ENCODE results near the gene ATP6V1C2.

ATP6V1C2 gene

GRCh38 chr2:10721396-10722251, at the start of gene ATP6V1C2:
Gene ATP6V1C2 (plus strand): TSS chr2:10721630. CDS start chr2:10722850, 1,220 bp downstream.
- DNase-seq: no peak

- DNase-seq: peak in 1 of 2 experiments; percentile 16
Observed at GRCh38 chr2:10675131-10675530, 46.3 kb upstream of the ATP6V1C2 start.

- peak in 1 of 2 experiments; percentile 14 for DNase-seq
Observed at GRCh38 chr2:10678225-10678624, 43.2 kb upstream of the ATP6V1C2 start.

- no peak for DNase-seq
Observed at GRCh38 chr2:10680214-10680613, 41.2 kb upstream of the ATP6V1C2 start.

- no peak for DNase-seq
Observed at GRCh38 chr2:10680957-10681356, 40.5 kb upstream of the ATP6V1C2 start.

GRCh38 chr2:10686176-10686730, 35.2 kb upstream of the ATP6V1C2 start:
- DNase-seq: no peak

- no peak for DNase-seq
Observed at GRCh38 chr2:10688921-10689807, 32.3 kb upstream of the ATP6V1C2 start.

GRCh38 chr2:10691521-10691920, 29.9 kb upstream of the ATP6V1C2 start:
- DNase-seq: no peak

- no peak for DNase-seq
Observed at GRCh38 chr2:10700078-10700803, 21.2 kb upstream of the ATP6V1C2 start.

- no peak for DNase-seq
Observed at GRCh38 chr2:10704034-10704594, 17.3 kb upstream of the ATP6V1C2 start.

- DNase-seq: no peak
Observed at GRCh38 chr2:10706033-10706432, 15.4 kb upstream of the ATP6V1C2 start.

GRCh38 chr2:10707831-10708230, 13.6 kb upstream of the ATP6V1C2 start:
- no peak for DNase-seq

GRCh38 chr2:10709290-10709939, 12.0 kb upstream of the ATP6V1C2 start:
- DNase-seq: no peak

GRCh38 chr2:10712185-10712809, 9.1 kb upstream of the ATP6V1C2 start:
- no peak for DNase-seq

GRCh38 chr2:10716581-10716980, 4.8 kb upstream of the ATP6V1C2 start:
- DNase-seq: no peak

GRCh38 chr2:10717628-10718027, 3.8 kb upstream of the ATP6V1C2 start:
- DNase-seq: no peak

- no peak for DNase-seq
Observed at GRCh38 chr2:10720306-10720705, 1.1 kb upstream of the ATP6V1C2 start.

- no peak for DNase-seq
Observed at GRCh38 chr2:10720947-10721395, 459 bp upstream of the ATP6V1C2 start.

GRCh38 chr2:10722252-10722825, 909 bp downstream of the ATP6V1C2 start:
- no peak for DNase-seq

GRCh38 chr2:10732924-10733565, 11.6 kb downstream of the ATP6V1C2 start:
- no peak for DNase-seq
